IPS-15b (cell line): ENCODE data around the gene EPB41L5.
"Not testable (repeated sequence)": the region's sequence is repeated elsewhere in the genome, so short reads cannot be mapped to it uniquely, and the experiment has no call there.

Experiments
- H3K27me3 ChIP-seq: one replicate; pipeline ENCODE4 v1.6.1; 2013; ENCODE audit warnings: low read length; ENCODE audit not compliant: control insufficient read depth, insufficient read depth
- H3K36me3 ChIP-seq: one replicate; pipeline ENCODE4 v1.6.1; 2013; ENCODE audit warnings: low read length; ENCODE audit not compliant: control insufficient read depth, insufficient read depth
- H3K4me1 ChIP-seq: one replicate; pipeline ENCODE4 v1.6.1; 2013; ENCODE audit warnings: mild to moderate bottlenecking, low read length; ENCODE audit not compliant: control insufficient read depth, insufficient read depth
- H3K4me3 ChIP-seq: one replicate; pipeline ENCODE4 v1.5.1; 2013; ENCODE audit warnings: low read depth, low read length
- H3K9ac ChIP-seq: one replicate; pipeline ENCODE4 v1.6.1; 2013; ENCODE audit warnings: low read depth, mild to moderate bottlenecking, low read length
- H3K9me3 ChIP-seq: one replicate; pipeline ENCODE4 v1.6.1; 2013; ENCODE audit warnings: mild to moderate bottlenecking, low read length; ENCODE audit not compliant: control insufficient read depth, insufficient read depth

EPB41L5 gene

DNA sequence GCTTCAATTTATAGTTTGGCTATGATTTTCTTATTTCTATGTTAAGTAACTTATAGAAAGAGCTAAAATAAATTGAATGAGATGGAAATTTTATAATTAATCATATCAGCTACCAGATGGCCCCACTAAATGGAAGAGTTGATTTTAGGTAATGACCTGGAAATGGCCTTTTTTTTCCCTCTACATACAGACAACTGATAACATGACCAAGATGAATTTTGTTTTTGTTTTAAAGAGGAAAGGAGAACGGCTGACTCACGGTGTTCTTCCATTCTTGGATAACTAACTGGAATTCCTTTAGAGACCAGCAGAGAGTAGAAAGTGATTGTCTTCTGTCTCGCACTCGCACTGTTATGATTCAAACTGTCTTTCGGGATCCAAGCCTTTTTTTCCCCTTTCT is 119.3 kb downstream of the EPB41L5 start:
- Histone ChIP-seq H3K27me3 (no peaks in the 10 kb centered on the region), H3K9ac (no peak overlapping the region), H3K9me3 (no peaks in the 10 kb centered on the region), H3K36me3 (no peaks in the 10 kb centered on the region), H3K4me3 (no peak overlapping the region), H3K4me1 (no peaks in the 10 kb centered on the region)

DNA sequence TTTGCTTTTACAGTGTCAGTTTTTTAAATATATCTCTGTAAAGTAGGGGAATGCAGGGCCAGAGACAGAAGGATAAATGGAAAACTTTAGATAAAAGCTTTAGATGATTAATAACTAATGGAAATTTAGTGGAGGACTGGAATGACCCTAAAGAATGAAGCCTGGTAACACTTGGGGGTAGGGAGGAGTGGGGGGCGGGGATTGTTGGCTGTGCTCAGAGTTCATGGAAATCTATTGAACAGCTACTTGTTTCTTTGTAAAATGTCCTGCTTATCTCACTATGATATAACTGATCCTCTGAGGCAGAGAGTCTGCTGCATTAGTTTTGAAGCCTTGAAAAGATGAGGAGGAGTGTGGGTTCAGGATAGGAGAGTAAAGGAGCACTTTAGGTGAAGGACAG is 119.8 kb downstream of the EPB41L5 start:
- Histone ChIP-seq H3K4me1 (no peaks in the 10 kb centered on the region), H3K4me3 (no peak overlapping the region), H3K27me3 (no peaks in the 10 kb centered on the region), H3K9ac (no peak overlapping the region), H3K36me3 (no peaks in the 10 kb centered on the region), H3K9me3 (no peaks in the 10 kb centered on the region)

DNA sequence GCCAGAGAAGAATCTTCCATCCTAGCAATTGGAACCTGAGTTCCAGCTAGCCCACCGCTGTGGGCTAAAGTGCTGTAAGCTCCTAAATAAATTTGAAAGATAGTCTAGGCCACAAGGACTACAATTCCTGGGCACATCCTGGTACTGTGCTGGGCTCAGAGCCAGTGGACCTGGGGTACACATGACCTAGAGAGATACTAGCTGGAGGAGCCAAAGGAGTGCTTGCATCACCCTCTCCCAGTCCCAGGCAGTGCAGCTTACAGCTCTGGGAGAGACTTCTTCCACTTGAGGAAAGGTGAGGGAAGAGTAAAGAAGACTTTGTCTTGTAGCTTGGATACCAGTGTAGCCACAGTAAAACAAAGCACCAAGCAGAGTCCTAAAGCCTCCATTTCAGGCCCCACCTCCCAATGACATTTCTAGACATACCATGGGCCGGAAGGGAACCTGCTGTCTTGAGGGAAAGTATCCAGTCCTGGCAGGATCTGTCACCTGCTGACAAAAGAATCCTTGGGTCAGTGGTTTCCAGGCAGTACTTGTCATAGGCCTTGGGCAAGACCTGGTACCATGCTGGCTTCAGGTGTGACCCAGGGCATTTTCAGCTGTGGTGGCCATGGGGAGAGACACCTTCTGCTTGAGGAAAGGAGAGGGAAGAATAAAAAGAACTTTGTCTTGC is 120.8 kb downstream of the EPB41L5 start:
- Histone ChIP-seq H3K36me3 (no peaks in the 10 kb centered on the region), H3K4me3 (no peak overlapping the region), H3K9me3 (no peaks in the 10 kb centered on the region), H3K27me3 (no peaks in the 10 kb centered on the region), H3K9ac (no peak overlapping the region), H3K4me1 (no peaks in the 10 kb centered on the region)

DNA sequence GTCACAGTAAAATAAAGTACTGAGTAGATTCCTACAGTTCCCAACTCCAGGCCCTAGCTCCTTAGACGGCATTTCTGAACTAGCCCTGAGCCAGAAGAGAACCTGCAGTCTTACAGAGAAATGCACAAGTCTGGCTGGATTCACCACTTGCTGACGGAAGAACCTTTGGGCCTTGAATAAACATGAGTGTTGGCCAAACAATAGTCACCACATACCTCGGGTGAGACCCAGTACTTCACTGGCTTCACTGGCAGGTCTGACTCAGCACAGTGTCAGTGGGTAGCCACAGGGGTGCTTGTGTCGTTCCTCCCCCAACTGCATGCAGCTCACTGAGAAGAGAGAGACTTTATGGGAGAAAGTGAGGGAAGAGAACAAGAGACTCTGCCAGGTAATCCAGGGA is 121.4 kb downstream of the EPB41L5 start:
- no peaks in the 10 kb centered on the region for H3K36me3 ChIP-seq
- no peak overlapping the region for H3K4me3 ChIP-seq
- H3K4me1 ChIP-seq: no peaks in the 10 kb centered on the region
- H3K9ac ChIP-seq: no peak overlapping the region
- H3K9me3 ChIP-seq: no peaks in the 10 kb centered on the region
- H3K27me3 ChIP-seq: no peaks in the 10 kb centered on the region

DNA sequence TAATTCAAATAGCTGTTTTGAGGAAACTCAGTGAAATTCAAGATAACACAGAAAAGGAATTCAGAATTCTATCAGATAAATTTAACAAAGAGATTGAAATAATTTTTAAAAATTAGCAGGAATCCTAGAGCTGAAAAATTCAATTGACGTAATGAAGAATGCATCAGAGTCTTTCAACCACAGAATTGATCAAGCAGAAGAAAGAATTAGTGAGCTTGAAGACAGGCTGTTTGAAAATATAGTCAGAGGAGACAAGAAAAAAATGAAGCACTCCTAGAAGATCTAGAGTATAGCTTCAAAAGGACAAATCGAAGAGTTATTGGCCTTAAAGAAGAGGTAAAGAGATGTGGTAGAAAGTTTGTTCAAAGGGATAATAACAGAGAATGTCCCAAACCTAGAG is 122.1 kb downstream of the EPB41L5 start:
- H3K27me3 ChIP-seq, H3K4me1 ChIP-seq, H3K9me3 ChIP-seq, H3K9ac ChIP-seq, H3K36me3 ChIP-seq, H3K4me3 ChIP-seq: not testable (repeated sequence)

DNA sequence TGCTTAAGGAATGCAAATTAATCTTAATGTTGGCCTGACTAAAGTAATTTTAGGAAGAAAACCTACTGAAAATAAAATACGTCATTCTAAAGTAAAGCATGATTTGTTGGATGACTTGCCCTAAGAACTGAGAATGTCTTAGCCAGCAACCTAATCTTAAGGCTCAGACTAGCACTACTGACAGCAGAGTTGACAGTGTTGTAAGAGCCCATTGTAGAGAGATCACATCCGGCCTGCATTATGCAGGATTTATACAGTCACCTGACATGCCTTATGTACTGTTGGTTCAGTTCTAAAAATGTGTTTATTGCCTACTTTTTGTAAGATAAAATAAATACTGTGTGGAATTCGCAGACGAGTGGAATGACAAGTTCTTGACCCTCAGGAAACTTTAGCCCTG is 128.0 kb downstream of the EPB41L5 start:
- no peaks in the 10 kb centered on the region for H3K9me3 ChIP-seq
- H3K4me3 ChIP-seq: no peak overlapping the region
- no peaks in the 10 kb centered on the region for H3K4me1 ChIP-seq
- H3K27me3 ChIP-seq: no peaks in the 10 kb centered on the region
- no peak overlapping the region for H3K9ac ChIP-seq
- no peaks in the 10 kb centered on the region for H3K36me3 ChIP-seq

DNA sequence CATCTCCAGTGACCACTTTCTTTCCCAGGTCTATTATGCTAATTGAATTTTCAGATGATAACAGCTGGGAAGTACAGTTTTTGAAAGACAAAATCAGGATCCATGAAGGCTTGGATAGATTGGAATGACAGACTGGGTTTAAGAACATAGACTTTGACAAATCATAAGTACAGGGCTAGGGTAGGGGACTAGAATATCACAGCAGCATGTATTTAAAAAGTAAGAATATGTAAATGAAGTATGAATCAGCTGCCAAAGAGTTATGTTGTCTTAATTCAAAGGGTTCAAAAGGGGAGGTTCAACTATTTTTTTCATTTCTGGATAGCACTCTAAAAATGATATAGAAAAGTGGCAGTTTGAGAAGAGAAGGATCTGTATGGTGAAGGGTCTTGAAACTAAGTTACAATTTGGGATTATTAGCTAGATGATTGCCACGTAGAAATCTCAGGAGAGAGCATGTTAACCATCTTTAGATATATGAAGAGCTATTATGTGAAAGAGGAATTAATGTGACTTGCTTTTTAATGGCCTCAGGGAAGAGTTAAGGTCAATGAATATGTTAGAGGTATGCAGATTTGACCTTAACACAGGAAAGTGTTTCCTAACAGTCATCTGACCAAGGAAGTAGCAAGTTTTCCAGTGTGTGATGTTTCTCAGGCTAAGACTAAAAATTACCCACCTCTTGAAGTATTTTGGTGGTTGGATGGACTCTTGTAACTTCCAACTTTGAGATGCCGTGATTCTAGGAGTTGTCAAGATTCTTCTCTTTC is 128.6 kb downstream of the EPB41L5 start:
- no peaks in the 10 kb centered on the region for H3K36me3 ChIP-seq
- no peak overlapping the region for H3K4me3 ChIP-seq
- H3K27me3 ChIP-seq: no peaks in the 10 kb centered on the region
- H3K9me3 ChIP-seq: no peaks in the 10 kb centered on the region
- H3K4me1 ChIP-seq: no peaks in the 10 kb centered on the region
- no peak overlapping the region for H3K9ac ChIP-seq

DNA sequence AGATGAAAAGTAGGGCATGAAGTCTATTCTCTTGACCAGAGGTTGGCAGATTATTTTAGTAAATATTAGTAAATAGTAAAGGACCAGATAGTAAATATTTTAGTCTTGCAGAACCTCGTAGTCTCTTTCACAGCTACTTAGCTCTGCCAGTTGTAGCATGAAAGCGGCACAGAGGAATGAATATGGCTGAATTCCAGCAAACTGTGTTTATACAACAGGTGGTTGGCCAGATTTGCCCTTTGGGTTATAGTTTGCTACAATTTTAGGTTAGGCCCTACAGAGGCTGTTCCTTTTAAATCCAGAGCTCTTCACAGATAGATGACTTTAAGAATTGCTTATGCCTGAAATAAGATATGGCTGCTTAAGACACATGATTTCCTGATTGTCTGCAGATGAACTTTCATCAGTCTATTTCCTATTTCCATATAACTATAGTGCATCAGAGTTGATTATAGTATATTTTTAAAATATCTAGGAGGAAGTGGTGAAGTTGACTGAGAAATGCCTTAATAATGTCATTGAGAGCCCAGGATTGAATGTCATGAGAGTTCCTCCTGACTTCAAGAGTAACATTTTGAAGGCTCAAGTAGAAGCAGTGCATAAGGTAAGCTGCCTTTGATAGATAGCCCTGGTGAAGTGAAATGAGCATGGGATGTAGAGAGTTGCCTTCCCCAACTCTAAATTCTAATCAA is 129.8 kb downstream of the EPB41L5 start:
- Histone ChIP-seq H3K4me1 (no peaks in the 10 kb centered on the region), H3K4me3 (no peak overlapping the region), H3K9ac (no peak overlapping the region), H3K9me3 (no peaks in the 10 kb centered on the region), H3K36me3 (no peaks in the 10 kb centered on the region), H3K27me3 (no peaks in the 10 kb centered on the region)

DNA sequence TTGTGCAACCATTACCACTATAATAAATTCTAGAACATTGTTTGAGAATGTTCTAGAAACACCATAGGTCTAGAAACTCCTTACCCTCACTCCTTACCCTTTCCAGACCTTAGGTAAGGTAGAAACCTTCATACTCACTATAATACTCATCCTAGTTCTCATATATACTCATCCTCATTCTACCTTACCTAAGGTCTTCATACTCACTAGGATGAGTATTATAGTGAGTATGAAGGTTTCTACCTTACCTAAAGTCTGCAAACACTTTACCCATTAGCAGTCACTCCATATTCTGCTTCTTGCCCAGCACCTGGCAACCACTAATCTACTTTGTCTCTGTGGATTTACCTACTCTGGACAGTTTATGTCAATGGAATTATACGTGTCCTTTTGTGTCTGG is 135.4 kb downstream of the EPB41L5 start:
- H3K36me3 ChIP-seq: peaks cover 3% of the 10 kb centered on the region
- no peak overlapping the region for H3K9ac ChIP-seq
- H3K4me3 ChIP-seq: no peak overlapping the region
- H3K9me3 ChIP-seq: no peaks in the 10 kb centered on the region
- no peaks in the 10 kb centered on the region for H3K4me1 ChIP-seq
- H3K27me3 ChIP-seq: no peaks in the 10 kb centered on the region

DNA sequence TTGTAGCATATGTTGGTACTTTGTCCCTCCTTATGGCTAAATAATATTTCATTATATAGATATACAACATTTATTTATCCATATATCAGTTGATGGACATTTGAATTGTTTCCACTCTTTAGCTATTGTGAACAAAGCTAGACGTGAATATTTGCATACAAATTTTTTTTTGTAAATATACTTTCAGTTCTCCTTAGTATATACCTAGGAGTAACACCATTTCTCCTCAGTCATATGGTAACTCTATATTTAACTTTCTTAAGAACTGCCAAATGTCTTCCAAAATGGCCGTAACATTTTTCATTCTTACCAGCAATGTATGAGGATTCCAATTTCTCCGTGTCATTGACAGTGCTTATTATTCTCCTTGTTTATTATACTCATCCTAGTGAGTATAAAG is 135.8 kb downstream of the EPB41L5 start:
- peaks cover 3% of the 10 kb centered on the region for H3K36me3 ChIP-seq
- no peak overlapping the region for H3K9ac ChIP-seq

DNA sequence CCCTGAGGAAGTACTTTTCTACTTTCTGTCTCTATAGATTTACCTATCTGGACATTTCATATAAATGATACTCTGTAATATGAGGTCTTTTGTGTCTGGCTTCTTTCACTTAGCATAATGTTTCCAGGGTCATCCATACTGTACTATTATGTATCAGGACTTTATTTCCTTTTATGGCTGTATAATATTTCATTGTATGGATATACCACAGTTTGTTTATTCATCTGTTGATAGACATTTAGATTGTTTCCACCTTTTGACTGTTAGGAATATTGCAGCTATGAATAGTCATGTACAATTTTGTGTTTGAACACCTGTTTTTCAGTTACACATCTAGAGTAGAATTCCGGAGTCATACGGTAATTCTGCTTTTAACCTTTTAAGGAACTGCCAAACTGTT is 136.5 kb downstream of the EPB41L5 start:
- no peaks in the 10 kb centered on the region for H3K9me3 ChIP-seq

More for the DNA sequence above, 135.8 kb downstream of the EPB41L5 start:
- H3K4me3 ChIP-seq: no peak overlapping the region
- H3K4me1 ChIP-seq: no peaks in the 10 kb centered on the region
- H3K9me3 ChIP-seq: no peaks in the 10 kb centered on the region
- no peaks in the 10 kb centered on the region for H3K27me3 ChIP-seq

DNA sequence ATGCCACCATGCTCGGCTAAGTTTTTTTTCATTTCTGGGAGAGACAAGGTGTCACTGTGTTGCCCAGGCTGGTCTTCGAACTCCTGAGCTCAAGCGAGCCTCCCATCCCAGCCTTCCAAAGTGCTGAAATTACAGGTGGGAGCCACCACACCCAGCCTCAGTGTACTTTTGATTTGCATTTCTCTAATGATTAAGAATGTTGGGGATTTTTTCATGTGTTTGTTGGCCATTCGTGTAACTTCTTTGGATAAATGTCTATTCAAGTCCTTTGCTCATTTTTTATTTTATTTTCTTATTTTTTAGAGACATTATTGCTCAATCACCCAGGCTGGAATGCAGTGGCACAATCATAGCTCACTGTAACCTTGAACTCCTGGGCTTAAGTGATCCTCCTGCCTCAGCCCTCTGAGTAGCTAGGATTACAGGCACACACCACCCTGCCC is 137.2 kb downstream of the EPB41L5 start:
- Histone ChIP-seq H3K4me3 (no peak overlapping the region), H3K36me3 (peaks cover 3% of the 10 kb centered on the region), H3K9ac (no peak overlapping the region), H3K9me3 (no peaks in the 10 kb centered on the region), H3K4me1 (no peaks in the 10 kb centered on the region), H3K27me3 (no peaks in the 10 kb centered on the region)

More for the DNA sequence above, 136.5 kb downstream of the EPB41L5 start:
- Histone ChIP-seq H3K36me3 (peaks cover 3% of the 10 kb centered on the region), H3K4me1 (no peaks in the 10 kb centered on the region), H3K4me3 (no peak overlapping the region), H3K27me3 (no peaks in the 10 kb centered on the region), H3K9ac (no peak overlapping the region)
